Endometrial microvascular endothelial cells (primary cell): Measurements from ENCODE around the gene RAB5A. TPM values are rescaled to one million over a fixed set of nuclear protein-coding genes. Genes with fewer than 3 reads are reported as not detected.

Experiments used
- in situ Hi-C: cut with HindIII; loops from 2 replicates; pipeline ENCODE4 v1.10.0; 2017; ENCODE audit warnings: low sequenced_read_pairs, low pct_unique_long_range_greater_than_20kb; ENCODE audit errors: inconsistent ontology term
- total RNA-seq: library from RNA; depleted of rRNA; stranded (reverse); fragments of >200 nt; gene quantifications from one replicate; pipeline ENCODE4 v1.2.3, GENCODE V29; 2015; ENCODE audit errors: inconsistent ontology term

The RAB5A gene, protein sequence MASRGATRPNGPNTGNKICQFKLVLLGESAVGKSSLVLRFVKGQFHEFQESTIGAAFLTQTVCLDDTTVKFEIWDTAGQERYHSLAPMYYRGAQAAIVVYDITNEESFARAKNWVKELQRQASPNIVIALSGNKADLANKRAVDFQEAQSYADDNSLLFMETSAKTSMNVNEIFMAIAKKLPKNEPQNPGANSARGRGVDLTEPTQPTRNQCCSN
- 63.1 TPM for total RNA-seq

GRCh38 chr3:19946832-19947548 is at the start of gene RAB5A:
TSS of gene RAB5A (plus strand) at chr3:19947097. CDS start at chr3:19950899, 3,802 bp downstream.
- in situ Hi-C loops = no loop called here

DNA sequence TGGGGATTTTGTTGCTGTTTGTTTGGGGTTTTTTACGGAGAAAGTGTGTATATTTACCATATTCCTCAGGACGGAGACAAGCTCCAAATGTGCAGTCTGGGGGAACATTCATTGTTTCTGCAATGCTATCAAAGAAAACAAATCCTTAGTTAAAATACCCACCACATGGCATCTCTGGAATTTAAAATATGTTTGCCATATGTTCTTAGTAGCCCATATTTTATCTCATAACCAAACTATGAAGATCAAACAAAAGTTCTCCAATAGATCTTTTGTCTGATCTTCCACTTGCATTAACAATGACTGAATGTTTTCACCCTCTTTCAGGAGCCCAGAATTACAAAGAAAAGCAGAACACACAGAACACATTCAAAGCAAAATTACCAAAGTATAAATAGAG is 48.2 kb upstream of the RAB5A start:
- in situ Hi-C loops = loop anchor here (25.0 kb wide), 2 partner anchors 189 to 289 kb away; partner anchors contain the start of gene SGO1

DNA sequence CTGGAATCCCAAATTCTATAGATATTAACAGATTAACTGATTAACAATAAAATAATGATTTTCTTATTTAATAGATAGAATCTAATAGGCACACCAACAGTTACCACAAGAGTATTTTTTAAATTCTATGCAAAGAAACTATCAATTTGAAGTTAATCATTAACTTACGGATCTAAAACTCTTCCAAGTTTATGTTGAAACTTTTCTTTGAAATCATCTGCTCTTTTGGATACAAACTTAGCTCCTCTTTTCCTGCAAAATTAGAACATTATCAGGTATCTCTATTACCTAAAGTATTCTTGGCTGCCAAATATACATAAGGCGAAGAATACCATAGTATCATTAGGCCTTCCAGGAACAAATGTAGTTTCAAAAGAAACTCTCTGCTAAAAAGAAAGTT is 47.6 kb upstream of the RAB5A start:
- in situ Hi-C loops = loop anchor here (25.0 kb wide), 2 partner anchors 188 to 288 kb away; partner anchors contain the start of gene SGO1

DNA sequence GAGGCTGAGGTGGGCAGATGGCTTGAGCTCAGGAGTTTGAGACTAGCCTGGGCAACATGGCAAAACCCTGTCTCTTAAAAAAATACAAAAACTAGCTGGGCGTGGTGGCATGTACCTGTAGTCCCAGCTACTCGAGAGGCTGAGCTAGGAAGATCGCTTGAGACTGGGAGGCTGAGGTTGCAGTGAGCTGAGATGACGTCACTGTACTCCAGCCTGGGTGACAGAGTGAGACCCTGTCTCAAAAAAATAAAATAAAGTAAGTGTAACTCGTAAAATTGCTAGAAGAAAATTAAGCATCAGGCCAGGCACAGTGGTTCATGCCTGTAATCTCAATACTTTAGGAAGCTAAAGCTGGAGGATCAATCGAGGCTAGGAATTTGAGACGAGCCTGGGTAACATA is 47.1 kb upstream of the RAB5A start:
- in situ Hi-C loops = loop anchor here (25.0 kb wide), 2 partner anchors 187 to 287 kb away; partner anchors contain the start of gene SGO1

DNA sequence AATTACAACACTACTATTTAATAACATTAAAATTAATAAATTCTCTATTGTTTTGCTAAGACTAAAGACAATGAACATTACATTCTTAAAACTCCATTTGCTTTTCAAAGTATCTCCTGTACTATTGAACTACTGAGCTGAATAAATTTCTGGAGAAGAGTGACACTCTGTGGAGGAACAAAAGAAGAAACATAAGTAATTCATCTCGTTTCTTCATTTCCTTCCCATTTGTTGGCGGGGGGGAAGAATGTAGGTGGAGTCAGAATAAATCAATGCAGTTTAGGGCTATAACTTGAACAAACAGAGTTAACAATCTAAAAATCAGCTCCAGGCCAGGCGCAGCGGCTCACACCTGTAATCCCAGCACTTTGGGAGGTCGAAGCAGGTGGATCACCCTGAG is 45.6 kb upstream of the RAB5A start:
- in situ Hi-C loops = no loop called here

DNA sequence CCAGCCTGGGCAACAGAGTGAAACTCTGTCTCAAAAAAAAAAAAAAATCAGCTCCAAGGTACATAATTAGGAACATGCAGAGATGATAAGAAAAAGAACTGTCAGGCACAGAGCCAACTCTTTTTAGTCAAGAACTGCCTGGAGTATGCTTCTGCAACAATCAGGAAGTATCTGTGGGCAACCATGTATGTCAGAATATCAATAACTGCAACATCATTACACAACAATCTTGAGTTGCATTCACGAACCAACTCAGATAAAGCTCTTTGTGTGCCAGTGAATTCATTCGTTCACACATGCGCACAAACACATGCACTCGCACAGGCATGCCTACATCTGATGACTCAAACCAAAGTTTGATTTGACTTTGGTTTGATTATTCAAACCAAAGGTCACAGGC is 45.0 kb upstream of the RAB5A start:
- in situ Hi-C loops = no loop called here

DNA sequence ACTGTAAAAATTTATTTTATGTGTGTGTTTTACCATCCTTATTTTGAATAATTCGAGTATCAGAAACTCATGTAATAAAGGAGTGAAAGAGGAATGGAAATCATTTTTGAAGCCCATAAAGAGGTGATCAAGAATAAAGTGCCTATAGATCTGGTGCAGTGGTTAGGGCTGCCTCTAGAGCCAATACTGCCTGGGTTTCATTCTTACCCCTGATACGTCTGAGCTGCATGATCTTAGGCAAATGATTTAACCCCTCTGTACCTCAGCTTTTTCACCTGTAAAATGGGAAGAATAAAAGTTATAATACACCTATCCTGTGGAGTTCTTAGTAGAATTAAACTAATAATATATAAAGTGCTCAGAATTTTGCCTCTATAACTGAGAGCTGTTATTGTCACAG is 43.2 kb upstream of the RAB5A start:
- in situ Hi-C loops = no loop called here

DNA sequence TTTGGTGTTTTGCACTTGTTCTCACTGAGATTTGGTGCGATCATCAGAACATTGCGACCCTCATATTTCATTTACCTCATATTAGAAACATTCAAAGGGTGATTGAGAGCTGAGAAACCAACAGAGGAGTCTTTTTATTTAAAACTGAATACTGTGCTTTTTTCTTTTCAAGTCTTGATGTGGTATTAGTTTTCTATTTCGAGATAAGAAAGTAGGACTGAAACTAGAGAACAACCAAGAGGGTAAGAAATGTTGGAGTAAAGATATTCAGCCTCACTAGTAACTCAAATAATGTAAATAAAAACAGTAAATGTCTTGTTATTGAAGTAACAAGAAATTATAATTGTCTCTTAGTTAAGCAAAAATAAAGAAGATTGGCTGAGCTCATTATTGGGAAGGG is 39.4 kb upstream of the RAB5A start:
- in situ Hi-C loops = no loop called here

GRCh38 chr3:19911452-19911851 is 35.4 kb upstream of the RAB5A start:
- in situ Hi-C loops = no loop called here

- in situ Hi-C loops = no loop called here
Measured at GRCh38 chr3:19917167-19917566, 29.7 kb upstream of the RAB5A start.

GRCh38 chr3:19920401-19921080 is 26.4 kb upstream of the RAB5A start:
- in situ Hi-C loops = no loop called here

GRCh38 chr3:19931180-19931692 is 15.7 kb upstream of the RAB5A start:
- in situ Hi-C loops = no loop called here

DNA sequence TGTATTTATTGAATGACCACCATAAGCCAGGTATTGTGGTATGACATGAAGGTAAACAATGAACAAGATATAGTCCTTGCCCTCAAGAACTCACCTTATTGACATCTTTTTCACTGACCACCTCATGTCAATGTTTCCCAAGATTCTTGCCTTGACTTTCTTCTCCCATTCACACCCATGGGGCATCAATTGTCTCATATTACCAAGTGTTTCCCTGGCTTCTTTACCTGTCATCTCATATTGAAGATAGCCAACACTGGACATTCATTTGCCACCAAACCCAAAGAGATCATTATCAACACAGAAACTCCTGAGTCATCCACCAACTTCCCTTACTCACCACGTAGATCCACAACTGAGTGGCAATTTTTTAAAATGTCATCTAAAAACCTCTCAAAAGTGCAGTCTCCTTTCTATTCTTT is 15.1 kb upstream of the RAB5A start:
- in situ Hi-C loops = no loop called here

GRCh38 chr3:19932422-19932821 is 14.5 kb upstream of the RAB5A start:
- in situ Hi-C loops = no loop called here

DNA sequence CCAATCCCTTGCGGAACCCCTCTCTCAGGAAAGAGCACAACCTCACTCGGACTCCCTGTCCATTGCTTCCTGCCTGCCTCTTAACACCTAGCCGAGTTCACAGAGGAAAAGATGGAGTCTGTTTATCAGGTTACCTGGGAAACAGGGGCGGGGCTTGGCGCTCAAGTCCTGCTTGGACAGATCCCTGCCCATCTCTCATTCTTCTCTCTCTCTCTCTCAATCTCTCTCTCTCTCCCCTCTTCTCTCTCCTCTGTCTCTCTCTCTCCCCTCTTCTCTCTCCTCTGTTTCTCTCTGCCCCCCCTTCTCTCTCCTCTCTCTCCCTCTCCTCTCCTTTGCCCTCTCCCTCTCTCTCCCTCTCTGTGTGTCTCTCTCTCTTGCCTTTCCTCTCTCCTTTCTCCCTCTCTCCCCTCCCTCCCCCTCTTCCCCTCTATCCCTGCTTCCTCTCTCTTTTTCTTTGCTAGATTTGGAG is 12.8 kb upstream of the RAB5A start, which contains the start of gene EFHB:
Gene EFHB (minus strand): TSS at position 120 of the 469 bp plus-strand sequence. CDS start 199 bp downstream, outside the sequence.
- in situ Hi-C loops = no loop called here

DNA sequence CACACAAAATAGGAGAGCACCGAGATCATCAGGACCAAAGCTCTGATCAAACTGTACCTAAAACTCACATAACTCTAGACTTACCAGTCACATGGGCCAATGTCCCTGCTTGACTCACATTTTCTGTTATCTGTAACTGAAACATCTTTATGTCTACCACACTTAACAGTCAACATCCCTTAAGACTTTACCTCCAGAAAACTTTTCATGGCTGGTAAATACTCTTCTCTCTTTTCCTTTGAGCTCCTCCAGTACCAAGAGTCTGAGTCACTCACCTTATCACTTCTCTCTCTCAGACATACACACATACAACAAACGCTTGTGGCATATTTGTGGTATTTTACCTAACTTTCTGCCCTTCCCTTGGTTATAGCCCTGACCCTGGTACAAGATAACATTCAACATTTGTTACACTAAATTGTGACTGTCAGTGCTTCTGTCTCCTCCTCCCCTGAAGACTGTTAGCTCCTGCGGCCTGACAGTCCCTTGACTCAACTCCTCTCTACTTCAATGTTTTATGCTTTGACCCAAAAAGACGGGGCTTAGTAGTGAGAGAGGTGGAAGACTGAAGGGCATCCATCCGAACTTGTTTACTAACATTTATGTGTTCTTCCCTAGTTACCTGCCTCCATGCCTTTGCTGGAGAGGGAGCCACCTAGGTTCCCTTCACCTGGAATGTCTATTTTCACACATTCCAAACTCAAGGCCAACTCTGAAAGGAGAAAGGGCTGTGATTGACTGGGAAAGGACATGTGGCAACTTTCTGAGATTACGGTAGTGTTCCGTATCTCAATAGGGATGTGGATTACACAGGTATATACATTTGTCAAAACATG is 9.2 kb upstream of the RAB5A start:
- in situ Hi-C loops = no loop called here

DNA sequence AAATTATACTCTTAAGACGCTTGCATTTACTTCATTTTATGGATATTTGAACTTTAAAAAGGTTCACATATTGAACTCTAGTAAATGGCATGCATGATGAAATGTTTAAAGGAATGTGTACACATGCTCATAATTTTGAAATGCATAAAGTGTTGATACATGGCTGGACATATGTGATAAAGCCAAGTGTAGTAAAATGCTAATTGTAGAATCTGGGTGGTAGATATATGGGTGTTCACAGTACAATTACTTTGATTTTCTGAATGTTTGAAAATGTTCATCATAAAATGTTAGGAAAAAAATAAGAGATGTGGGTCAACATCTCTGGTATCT is 8.6 kb upstream of the RAB5A start:
- in situ Hi-C loops = no loop called here

- in situ Hi-C loops = no loop called here
Measured at GRCh38 chr3:19940643-19941042, 6.3 kb upstream of the RAB5A start.

DNA sequence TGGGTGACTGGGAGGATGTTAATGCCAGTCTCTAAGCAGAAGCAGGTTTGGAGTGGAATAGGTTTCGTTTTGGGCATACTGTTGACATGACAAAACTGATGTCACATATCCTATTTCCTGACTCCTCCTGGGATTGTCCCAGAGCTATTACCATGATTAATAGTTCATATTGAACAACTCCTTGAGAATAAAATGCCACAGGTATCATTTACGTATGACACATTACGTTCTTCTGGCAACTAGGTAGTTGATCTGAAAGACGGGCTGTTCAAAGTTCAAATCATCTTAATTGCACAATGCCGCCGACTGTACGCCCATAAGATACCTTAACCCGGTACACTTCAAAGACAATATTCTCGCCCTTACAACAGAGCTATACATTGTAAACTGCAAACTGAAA is 1.4 kb upstream of the RAB5A start:
- in situ Hi-C loops = no loop called here
